ENCODE measurements around the gene CLDND2.

The CLDND2 gene

GRCh38 chr19:51318687-51319648 lies 49.8 kb downstream of the CLDND2 start:
- no peaks in the 10 kb centered on the region for H3K27me3 ChIP-seq (ENCODE audit: control insufficient read depth, insufficient read depth, low read length)

GRCh38 chr19:51317968-51318367 lies 50.8 kb downstream of the CLDND2 start:
- Histone ChIP-seq H3K4me1 (ENCODE audit: control insufficient read depth, insufficient read depth, low read length) (no peaks in the 10 kb centered on the region), H3K4me3 (ENCODE audit: low read length) (no peak overlapping the region), H3K27ac (ENCODE audit: low read depth, low read length) (no peak overlapping the region), H3K36me3 (ENCODE audit: control insufficient read depth, insufficient read depth, low read length) (no peaks in the 10 kb centered on the region), H3K9ac (ENCODE audit: low read length) (no peak overlapping the region), H3K27me3 (ENCODE audit: control insufficient read depth, insufficient read depth, low read length) (peaks cover 3% of the 10 kb centered on the region)

More at GRCh38 chr19:51318687-51319648, 49.8 kb downstream of the CLDND2 start:
- H3K9ac ChIP-seq (ENCODE audit: low read length) = no peak overlapping the region
- H3K27ac ChIP-seq (ENCODE audit: low read depth, low read length) = no peak overlapping the region
- H3K4me1 ChIP-seq (ENCODE audit: control insufficient read depth, insufficient read depth, low read length) = no peaks in the 10 kb centered on the region
- no peak overlapping the region for H3K4me3 ChIP-seq (ENCODE audit: low read length)
- H3K36me3 ChIP-seq (ENCODE audit: control insufficient read depth, insufficient read depth, low read length) = no peaks in the 10 kb centered on the region

- Histone ChIP-seq H3K4me1 (ENCODE audit: control insufficient read depth, insufficient read depth, low read length) (no peaks in the 10 kb centered on the region), H3K4me3 (ENCODE audit: low read length) (no peak overlapping the region), H3K36me3 (ENCODE audit: control insufficient read depth, insufficient read depth, low read length) (no peaks in the 10 kb centered on the region), H3K9ac (ENCODE audit: low read length) (no peak overlapping the region), H3K27me3 (ENCODE audit: control insufficient read depth, insufficient read depth, low read length) (peaks cover 3% of the 10 kb centered on the region), H3K27ac (ENCODE audit: low read depth, low read length) (no peak overlapping the region)
These were observed 51.4 kb downstream of the CLDND2 start for GRCh38 chr19:51317376-51317775.
